HG03280 (cell line): Measurements from ENCODE around the gene UQCRC2.
A peak's percentile ranks its signal among the peaks of the same experiment; 100 is the strongest.
"Not testable (repeated sequence)": the region's sequence is repeated elsewhere in the genome, so short reads cannot be mapped to it uniquely, and the experiment has no call there.

Source experiments
- ATAC-seq: cut with Tn5 transposase; IDR thresholded peaks from one replicate; pipeline ENCODE4 v1.9.1; 2021; ENCODE audit warnings: mild to moderate bottlenecking, moderate library complexity; ENCODE audit not compliant: unreplicated experiment

Gene UQCRC2

DNA sequence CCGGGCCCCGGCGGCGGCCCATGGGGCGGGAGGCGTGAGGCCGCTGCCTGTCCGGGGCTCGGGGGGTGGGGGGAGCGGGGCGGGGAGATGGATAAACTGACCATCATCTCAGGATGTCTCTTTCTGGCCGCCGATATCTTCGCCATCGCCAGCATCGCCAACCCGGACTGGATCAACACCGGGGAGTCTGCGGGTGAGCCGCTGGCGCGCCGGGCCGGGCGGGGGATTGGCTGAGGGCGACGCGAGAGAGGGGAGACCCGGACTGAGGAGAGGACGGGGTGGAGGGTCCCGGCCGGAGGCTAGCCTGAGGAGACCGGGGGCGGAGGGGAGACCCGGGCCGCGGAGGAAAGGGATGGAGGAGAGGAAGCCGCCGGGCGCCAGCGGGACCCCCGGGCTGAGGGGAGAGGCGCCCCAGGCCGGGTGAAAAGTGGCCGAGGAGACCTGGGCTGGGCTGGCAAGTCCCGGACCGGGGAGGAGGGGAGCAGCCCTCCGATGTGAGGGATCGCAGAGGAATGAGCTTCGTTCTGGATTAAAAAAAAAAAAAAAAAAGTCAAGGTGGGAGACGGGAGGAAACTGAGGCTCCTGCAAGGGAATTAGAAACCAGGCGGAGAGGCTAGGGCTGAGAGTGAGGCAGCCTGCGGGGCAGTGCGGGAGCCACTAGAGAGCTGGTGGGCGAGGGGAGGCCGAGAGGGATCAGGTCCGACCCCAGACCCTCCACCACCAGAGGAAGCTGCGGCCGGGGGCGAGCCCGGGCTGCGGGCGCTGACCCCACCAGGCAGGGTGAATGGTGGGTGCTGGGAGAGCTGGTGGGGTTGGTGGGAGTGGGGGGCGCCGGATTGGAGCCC, 55.3 kb downstream of the UQCRC2 start:
- ATAC-seq, result peak; percentile 17

DNA sequence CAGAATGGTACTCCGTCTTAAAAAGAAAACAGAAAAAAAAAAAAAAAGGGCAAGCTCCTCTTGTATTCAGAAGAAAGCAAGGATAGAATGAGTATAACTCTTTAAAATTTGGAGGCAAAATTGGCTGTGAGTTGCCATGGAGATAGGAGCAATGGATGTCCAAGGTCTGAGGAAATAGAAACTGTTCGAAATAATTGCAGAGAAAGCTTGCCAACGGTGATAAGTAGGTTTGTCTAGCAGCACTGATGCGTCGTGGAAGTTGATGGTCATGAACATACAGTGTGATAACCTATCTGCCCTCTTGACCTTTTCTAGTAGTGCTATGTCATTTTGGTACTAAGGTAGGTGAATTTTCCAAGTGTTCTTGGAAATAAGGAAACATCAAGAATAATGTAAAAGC, 57.7 kb downstream of the UQCRC2 start:
- ATAC-seq, result no peak

DNA sequence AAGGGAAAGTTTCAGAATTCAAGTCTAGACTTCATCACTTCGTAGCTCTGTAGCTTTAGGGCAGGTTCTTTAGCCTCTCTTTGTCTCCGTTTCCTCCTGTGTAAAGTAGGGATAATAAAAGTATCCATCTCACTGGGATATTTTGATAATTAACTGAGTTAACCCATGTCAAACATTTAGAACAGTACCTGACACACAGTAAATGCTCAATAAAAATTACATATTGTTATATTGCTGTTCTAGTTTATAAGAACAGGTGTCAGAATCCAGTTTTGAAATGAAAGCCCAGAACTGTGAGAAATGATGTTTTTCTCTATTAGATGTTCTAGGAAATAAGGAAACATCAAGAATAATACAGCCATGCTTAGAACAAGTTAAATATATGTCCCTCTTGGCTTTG, 59.1 kb downstream of the UQCRC2 start:
- ATAC-seq, result no peak

DNA sequence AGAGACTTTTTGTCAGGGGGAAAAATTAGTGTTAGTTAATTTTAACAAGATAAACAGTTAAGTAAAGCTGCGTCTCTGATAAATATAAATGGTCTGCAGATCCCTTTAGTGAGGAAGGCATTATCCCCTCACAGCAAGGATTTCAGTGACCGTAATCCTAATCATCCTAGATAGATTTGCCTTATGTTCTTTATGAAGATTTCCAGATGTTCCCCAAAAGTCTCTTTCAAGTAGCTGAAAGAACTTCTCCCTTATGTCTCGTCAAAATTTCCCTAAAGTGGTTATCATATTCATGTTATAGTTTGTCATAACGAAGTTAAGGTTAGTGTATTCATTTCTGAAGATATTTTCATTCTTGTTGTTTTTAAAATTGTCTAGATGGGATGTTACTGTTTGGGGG, 60.3 kb downstream of the UQCRC2 start:
- no peak for ATAC-seq

DNA sequence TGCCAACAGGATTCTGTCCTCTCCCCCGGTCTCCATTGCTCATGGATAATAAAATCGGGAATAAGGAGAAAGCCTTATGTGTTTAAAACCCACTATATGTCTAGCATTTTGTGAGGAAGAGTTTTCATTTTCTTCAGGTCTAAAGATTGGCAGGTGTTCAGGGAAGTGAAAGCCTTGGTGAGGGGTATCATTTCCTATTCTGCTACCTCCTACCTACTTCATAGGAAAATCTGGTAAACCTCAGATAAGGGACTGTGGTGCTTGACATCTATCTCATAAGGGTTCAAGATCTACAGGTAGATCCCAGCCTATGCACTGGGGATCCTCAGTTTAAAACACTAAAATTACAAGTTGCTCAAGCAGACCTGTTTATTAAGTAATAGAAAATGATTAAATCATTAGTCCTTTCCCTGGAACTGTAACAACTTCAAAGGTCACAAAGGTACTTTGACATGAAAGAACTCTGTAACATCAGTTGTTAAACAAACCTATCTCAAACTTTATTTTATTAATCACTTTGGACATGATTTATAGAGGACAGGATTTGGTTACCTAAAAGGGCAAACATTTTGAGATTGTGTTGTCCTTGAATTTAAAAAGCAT, 61.2 kb downstream of the UQCRC2 start:
- no peak for ATAC-seq

DNA sequence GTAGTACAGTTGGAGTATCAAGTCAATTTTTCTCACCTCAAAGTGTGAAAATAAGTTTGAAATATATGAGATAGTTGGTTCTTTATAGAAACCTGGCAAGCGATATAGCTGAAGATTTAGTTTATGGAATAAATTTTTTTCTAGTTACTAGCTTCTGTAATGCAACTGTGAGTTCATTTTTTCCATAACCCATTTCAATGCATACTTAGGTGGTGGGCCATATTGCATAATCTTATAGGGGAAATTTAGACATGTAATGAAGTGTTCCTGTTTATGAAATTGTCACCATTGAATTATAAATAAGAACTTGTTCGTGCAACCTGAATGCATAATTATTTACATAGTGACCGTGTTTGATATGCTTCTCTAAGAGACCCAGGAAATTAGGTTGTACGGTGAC, 63.8 kb downstream of the UQCRC2 start:
- no peak for ATAC-seq

DNA sequence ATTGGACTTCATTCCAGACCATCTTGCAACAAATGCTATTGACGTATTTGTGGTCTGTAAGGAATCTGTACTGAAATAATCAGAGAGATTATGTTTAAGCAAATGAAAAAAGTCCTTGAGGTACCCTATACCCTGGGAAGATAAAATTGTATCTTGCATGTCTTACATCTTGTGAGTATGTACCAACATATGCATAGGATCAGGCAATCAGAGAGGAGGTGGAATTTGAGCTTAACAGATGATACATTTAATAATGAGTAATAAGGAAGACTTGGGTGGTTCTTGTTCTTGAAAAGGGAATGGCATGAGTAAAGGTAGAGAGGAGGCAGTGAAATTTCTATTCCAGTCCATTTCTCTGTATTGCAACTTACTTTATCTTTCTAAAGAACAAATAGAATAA, 65.4 kb downstream of the UQCRC2 start:
- no peak for ATAC-seq

DNA sequence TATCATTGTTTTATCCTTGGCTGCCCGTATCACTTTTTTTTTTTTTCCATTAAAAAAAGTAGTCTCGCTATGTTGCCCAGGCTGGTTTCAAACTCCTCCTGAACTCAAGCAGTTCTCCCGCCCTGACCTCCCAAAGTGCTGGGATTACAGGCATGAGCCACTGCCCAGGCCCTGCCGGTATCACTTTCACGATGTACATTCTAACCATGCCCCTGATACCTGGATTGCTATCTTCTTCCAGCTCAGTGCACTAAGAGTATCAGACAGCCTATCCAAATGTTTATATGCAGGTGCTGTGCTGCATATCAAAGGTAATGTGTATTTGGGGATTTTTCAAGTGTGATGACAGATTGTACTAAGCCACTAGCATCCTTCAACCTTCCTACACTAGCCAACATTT, 69.0 kb downstream of the UQCRC2 start:
- no peak for ATAC-seq

DNA sequence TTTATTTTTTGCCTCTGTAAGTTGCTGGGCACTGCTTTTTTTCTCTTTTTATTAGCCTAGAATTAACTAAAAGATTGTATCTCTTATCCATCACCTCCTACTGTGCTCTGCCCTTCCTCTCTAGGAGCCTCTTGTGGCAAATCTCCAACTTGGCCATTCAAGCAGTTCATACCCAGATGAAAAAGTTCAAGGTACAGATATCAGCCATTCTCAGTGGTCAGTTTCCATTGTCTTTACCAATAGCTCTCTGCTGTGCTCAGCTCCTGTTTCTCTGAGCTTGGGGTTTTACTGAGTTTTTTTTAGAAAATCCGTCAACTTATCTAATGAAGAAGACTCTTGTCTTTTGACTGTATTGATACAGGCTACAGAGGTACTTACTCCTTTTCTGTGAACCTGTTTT, 70.3 kb downstream of the UQCRC2 start:
- no peak for ATAC-seq

DNA sequence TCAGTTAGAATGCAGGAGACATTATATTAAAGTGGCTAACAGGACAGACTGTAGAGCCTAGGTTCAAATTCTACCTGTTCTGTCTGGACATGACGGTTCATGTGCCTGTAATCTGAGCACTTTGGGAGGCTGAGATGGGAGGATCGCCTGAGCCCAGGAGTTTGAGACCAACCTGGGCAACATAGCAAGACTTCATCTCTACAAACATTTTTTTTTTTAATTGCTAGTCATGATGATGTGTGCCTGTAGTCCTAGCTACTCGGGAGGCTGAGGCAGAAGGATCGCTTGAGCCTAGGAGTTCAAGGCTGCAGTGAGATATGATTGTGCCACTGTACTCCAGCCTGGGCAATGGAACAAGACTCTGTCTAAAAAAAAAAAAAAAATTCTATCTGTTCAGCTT, 71.6 kb downstream of the UQCRC2 start:
- not testable (repeated sequence) for ATAC-seq

DNA sequence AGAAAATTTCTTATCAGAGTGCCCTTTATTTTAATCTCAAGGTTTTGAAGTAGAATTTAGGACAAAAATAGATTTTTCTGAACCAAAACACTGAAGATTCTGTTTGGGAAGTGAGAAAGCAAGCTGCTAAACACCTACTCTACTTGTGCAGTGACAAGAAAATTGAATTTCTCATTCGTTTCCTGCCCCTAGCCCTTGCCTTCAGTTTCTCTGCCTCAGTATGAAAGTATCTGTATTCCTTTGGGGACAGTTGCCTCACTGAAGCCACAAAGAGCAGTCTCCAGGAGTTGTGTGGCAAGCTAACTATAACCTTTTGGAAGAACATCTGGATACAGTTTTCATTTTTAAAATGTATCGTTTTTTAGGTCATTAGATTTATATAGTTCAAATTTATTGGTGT, 74.5 kb downstream of the UQCRC2 start:
- ATAC-seq, result no peak

DNA sequence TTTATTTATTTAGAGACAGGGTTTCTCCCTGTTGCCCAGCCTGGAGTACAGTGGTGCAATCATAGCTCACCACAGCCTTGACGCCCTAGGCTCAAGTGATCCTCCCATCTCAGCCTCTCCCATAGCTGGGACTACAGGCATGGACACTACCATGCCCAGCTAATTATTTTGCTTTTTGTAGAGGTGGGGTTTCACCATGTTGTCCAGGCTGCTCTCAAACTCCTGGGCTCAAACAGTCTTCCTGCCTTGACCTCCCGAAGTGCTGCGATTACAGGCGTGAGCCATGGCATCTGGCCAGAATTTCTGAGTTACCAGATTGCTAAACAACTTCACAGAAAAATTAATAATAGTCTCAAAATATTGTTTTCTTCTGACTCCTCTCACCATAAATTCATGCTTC, 76.5 kb downstream of the UQCRC2 start:
- ATAC-seq, result no peak

DNA sequence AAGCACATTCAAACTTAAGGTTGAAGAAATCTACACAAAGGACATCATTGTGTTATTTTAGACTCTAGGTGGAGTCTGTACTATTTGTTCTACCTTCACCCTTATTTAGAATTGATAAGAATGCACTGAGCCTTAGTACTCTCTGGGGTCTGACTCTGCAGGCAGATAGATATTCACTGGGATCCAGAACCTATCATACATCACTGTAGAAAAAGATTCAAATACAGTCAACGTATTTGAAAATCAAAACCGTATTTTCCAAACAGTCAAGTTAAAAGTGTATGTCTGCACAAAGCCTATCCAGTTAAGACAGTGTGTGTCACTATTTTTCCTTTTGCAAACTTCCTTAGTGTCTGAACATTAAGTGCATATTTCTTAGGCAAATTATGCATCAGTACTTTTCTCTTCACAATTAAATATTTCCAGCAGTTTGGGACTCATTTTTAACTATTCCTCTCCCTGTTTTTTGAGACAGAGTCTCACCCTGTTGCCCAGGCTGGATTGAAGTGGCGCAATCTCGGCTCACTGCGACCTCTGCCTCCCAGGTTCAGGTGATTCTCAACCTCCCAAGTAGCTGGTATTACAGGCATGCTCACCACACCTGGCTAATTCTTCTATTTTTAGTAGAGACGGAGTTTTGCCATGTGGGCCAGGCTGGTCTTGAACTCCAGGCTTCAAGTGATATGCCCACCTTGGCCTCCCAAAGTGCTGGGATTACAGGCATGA, 77.1 kb downstream of the UQCRC2 start:
- no peak for ATAC-seq

DNA sequence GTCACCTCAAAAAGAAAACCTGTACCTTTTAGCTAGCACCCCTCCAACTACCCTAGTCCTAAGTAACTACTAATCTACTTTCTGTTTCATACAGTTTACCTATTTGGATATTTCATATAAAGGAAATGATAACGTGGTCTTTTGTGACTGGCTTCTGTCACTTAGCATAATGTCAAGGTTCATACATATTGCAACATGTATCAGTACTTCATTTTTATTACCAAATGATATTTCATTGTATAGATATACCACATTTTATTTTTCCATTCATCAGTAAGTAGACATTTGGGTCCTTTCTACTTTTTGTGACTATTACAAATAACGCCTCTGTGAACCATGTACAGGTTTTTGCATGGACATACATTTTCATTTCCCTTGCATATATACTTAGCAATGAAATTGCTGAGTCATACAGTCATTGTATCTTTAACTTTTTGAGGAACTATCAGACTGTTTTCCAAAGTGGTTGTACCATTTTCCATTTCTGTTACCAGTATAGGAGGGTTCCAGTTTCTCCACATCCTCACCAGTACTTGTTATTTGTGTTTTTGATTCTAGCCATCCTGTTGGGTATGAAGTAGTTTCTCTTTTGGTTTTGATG, 78.4 kb downstream of the UQCRC2 start:
- no peak for ATAC-seq
